GM19240 (cell line): ENCODE measurements around the gene LRRFIP1.

Experiments
- DNase-seq: peaks from one replicate; pipeline ENCODE4 v3.0.0; 2011; ENCODE audit warnings: low spot score; ENCODE audit not compliant: insufficient read length

The LRRFIP1 gene

GRCh38 chr2:237722616-237723015 lies 95.2 kb downstream of the LRRFIP1 start:
- no peak for DNase-seq

DNA sequence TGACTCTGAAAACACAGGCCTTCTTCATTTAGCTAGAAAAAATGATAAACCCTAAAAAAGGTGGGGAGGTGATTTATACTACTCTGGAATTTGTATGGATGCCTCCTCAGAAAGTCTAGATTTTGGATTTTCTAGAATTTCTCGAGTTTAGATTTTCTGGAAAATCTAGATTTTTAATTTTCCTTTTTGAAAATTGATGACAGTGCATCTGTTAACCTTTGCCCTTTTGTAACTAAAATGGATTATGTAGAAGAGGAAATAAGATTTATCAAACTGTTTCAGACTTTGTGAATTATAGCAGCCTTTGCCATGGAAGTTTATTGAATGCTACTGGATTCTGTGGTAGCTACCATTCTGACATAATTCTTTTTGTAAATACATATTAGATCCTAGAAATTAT lies 95.6 kb downstream of the LRRFIP1 start:
- no peak for DNase-seq

DNA sequence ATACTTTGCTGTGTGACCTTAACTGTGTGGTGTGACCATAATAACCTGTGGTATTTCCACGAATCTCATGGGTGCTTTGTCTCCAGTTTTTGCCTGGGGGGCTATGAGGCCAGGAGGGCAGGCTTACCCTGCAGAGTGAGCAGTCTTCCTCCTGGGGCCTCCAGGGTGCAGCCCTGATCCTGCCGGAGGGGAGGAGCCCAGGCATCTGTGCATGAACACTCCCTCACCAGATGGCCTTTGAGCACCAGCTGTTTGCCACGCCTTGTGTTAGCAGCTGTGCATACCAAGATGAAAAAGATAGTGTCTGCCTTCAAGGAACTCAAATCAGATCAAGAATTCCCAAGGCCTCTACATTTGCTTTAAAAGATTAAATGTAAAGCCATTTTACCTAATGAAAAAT lies 96.2 kb downstream of the LRRFIP1 start:
- peak; percentile 29 for DNase-seq

DNA sequence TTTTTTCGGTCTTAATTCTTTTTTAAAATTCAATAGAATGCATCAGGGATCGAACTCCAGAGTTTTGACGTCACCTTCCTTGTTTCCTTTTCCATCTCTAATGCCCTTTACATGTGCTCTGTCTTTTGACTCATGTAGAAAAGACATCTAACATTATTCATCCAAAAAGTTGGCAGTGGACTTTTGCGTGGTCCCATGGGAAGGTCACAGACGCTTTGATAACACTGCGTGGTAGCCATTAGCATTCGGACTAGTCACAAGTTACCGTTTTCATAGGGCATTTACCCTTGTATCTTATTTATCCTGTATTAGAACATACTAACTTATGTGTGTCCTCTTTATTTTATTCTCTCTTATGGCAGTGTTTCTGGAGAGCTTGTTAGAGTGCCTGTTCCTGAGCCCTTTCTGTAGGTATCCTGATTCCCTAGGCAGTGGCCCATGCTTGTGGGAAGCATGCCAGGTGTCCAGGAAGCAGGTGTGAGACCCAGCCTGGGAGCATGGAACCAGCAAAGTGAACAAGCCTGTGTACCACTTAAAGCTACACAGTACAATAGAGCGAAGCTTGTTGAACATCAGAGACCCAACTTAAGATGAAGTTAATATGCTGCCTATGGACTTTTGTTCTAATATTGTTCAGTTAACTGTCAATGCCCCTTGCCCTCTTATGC lies 97.6 kb downstream of the LRRFIP1 start:
- no peak for DNase-seq

- no peak for DNase-seq
These were observed 98.3 kb downstream of the LRRFIP1 start for GRCh38 chr2:237725661-237726060.

GRCh38 chr2:237726401-237726830 lies 99.0 kb downstream of the LRRFIP1 start:
- no peak for DNase-seq

DNA sequence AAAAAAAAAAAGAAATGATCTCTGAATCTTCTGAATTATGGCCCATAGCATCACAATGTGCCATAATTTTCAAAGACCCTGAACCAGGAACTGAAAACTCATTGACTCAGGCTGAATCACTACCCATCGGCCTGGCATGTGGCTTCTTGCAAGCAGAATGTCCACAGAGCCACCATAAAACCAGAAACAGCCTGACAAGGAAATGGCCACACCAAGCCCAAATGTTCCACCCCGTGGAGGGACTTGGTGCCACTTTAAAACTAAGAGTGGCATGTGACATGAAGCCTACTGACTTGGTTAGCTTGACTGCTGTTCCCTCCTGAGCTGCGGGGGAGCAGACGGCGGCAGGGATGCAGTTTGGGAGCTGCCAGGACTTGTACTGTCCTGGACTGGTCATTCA lies 100.0 kb downstream of the LRRFIP1 start:
- DNase-seq = no peak

DNA sequence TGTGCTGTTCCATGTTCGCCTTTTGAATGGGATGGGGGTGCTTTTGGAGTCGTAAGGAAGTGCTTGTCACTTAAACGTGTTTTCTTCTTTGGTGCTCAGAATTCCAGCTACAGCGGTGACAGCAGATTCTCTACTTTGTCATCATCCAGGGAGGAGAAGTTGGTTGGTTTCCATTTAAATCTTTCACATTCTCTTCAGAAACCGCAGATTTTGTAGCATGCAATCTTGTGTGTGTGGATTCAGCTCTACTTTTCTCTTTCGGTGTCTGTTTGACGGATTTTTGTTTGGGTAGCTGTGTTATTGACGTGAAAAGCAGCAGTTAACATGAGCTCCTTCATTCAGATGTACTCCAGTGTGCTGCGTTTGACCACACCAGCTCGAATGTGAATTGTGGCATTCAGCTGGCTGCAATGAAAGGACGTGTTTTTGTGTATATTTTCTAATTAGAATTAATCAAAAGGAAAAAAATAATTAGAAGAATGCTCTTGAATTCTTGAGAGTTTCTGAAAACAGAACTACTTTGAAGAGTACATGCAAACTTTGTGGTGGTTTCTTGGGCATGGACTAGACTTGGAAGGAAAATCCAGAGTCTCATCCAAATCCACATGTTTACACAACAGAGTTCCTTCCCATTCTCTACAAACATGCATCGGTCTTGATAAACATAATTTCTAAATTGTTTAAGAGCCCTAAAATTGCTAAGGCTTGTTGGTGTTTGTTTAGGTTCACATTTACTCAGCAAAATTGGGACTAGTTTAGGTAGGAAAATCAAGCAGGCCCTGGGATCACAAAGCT lies 102.5 kb downstream of the LRRFIP1 start:
- no peak for DNase-seq

GRCh38 chr2:237731663-237732062 lies 104.3 kb downstream of the LRRFIP1 start:
- no peak for DNase-seq

- DNase-seq = no peak
These were observed 104.7 kb downstream of the LRRFIP1 start for GRCh38 chr2:237732070-237732469.

DNA sequence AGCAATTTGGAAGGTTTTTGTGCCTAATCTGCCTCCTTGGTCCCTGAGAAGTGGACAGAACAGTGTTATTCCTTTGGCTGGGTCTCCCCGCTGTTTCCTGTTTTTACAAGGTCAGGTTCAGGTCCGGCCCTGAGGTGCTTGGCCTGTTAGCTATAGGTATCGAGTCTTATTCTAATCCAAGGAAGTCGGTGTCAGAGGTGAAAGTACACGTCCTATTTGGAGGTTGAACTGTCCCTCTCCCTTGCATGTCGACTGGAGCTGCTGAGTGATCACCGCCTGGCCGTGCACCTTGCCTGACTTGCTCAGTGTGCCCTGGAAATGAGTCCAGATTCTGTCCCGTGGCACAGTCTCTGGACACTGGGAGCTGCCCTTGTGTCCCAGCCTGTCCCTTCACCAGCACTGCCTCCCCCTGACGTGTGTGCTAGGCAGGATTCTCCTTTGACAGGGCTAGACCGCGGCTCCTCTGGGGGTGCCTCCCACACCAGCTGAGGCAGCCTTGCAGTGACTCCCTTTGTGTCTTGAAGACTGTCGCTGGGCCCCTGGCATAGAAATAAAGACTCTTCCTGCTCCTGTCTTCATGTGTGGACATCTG lies 105.5 kb downstream of the LRRFIP1 start:
- DNase-seq = no peak

DNA sequence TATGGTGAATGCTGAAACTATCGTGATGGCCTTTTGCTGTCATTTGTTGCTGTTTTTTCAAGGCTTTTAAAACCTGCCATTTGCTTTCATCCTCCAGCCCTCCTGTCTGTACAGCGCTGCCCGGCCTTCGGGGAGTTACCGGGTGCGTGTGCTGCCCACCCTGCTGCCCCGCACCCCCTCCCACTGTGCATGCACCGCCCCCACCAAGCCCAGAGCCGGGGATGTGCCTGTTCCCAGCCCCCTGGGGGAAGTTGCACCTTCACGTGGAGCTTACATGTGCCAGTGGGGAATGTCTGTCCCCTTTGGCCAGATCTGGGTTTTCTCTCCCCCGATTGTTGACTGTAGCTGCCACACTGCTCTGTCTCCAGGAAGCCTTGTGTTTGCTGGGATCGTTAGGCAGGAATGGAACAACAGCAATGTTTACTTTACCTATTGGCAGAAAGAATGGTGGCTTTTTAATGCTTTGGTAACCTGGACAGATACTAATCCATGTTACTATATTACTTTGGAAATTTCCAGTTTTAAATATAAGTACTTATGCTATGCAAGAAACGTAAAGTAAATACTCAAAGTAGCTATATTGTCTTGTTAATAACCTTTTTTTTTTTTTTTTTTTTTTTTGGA lies 106.4 kb downstream of the LRRFIP1 start:
- DNase-seq = no peak

GRCh38 chr2:237734905-237735623 lies 107.7 kb downstream of the LRRFIP1 start:
- no peak for DNase-seq

DNA sequence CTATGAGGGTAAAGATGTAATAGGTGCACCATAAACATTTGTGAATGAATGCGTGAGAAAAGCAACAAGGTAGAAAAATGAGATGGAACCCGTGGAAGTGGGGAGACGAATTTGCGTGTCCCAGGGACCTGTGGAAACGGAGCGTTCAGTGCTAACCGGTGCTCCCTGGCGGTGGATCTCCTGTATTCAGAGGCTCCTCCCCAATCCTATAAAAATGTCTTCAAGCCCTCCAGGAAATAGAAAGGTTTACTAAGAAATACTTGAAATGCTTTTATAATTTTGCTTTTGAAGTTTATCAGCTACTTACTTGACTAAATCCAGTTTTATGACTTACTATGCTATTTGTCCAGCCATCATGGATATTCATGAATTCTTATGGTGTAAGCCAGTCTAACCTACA lies 108.4 kb downstream of the LRRFIP1 start:
- DNase-seq = no peak

DNA sequence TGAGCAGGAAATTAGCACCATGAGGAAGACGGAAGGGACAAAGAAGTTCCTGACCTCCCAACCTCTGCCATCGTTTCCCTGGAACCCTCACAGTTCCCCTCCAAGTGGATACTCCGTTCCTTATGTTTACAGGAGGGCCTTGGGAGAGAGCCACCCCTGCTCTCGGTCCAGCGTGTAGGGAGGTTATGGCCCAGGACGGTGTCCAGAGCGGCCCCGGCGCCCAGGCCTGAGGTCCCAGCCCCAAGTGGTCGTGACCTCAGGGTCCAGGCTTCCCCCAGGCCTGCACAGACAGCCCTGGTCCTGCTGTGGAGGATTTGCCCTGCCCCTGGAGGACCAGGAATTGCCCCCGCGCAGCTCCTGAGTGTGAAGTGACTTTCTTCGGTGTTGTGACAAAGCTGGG lies 109.4 kb downstream of the LRRFIP1 start:
- no peak for DNase-seq

GRCh38 chr2:237737196-237737865 lies 109.9 kb downstream of the LRRFIP1 start:
- no peak for DNase-seq

GRCh38 chr2:237738255-237738654 lies 110.9 kb downstream of the LRRFIP1 start:
- DNase-seq = no peak

DNA sequence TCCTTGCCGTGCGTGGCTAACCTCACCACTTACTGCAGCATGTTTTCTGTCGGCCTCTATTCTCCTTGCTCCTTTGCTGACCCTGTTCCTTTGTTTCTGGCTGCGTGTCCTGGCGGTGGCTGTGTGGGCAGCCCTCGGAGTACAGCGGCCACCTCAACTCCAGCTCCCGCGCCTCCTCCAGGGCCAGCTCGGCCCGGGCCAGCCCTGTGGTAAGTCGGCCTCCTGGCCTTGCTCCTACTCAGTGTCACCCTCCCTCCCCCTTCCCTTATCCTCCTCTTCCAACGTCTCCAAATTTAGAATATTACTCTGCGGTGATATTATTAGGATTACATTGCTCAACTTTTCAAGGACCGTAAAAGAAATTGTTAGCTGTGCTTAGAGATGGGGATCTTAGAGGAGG lies 111.7 kb downstream of the LRRFIP1 start:
- no peak for DNase-seq

DNA sequence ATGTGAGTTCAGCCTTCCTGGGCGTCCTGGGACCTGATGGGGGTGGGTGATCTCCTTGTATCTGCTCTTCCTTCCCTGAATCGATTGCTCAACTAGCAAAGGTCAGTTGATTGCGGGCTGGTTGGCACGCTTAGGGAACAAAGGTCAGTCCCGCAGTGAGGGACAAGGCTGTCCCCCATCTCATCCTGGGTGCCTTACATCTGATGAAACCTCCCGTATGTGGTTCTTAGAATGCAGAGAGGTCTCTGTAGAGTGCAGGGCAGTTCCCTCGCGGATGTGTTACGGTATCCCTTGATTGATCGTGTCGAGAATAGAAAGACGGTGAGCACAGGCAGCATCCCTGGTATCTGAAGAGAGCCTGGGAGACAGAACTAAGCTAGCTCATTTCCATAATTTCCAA lies 114.8 kb downstream of the LRRFIP1 start:
- no peak for DNase-seq

GRCh38 chr2:237742614-237743013 lies 115.2 kb downstream of the LRRFIP1 start:
- no peak for DNase-seq

GRCh38 chr2:237743024-237743423 lies 115.6 kb downstream of the LRRFIP1 start:
- no peak for DNase-seq
